Calu3 (cell line): ENCODE measurements around the gene COL4A2. TPM values are rescaled to one million over a fixed set of nuclear protein-coding genes. Genes with fewer than 3 reads are reported as not detected.

Experiments
- BruUV-seq: library from RNA; stranded (reverse); fragments of 400-500 nt; replicated peaks from 2 replicates; lab custom pipeline; 2021; lab: Mats Ljungman, UMichigan
- CTCF ChIA-PET: fragments of 300-600 bp; sonication (Branson Sonifier 250); formaldehyde crosslinking; loops from one replicate; lab custom pipeline; 2022; ENCODE audit warnings: antibody characterized with exemption; lab: Charles Lee
- DNase-seq: peaks from one replicate; pipeline ENCODE4 v3.0.0; 2022
- H3K27ac Mint-ChIP-seq: one replicate; pipeline ENCODE4 v1.8.0; 2022; ENCODE audit warnings: mixed read lengths; ENCODE audit not compliant: unreplicated experiment
- H3K27me3 Mint-ChIP-seq: one replicate; pipeline ENCODE4 v1.8.0; 2022; ENCODE audit warnings: mixed read lengths; ENCODE audit not compliant: unreplicated experiment
- H3K36me3 Mint-ChIP-seq: one replicate; pipeline ENCODE4 v1.8.0; 2022; ENCODE audit warnings: mild to moderate bottlenecking, moderate library complexity, mixed read lengths; ENCODE audit not compliant: insufficient read depth, unreplicated experiment
- H3K4me1 Mint-ChIP-seq: one replicate; pipeline ENCODE4 v1.8.0; 2022; ENCODE audit warnings: mild to moderate bottlenecking, low read depth, mixed read lengths; ENCODE audit not compliant: unreplicated experiment
- H3K4me3 Mint-ChIP-seq: one replicate; pipeline ENCODE4 v1.8.0; 2022; ENCODE audit warnings: mild to moderate bottlenecking, low read depth, moderate library complexity, mixed read lengths; ENCODE audit not compliant: unreplicated experiment
- H3K9me3 Mint-ChIP-seq: one replicate; pipeline ENCODE4 v1.8.0; 2022; ENCODE audit warnings: low read depth, mixed read lengths; ENCODE audit not compliant: unreplicated experiment
- intact Hi-C: fragments of 100-400 bp; cut with micrococcal nuclease; formaldehyde crosslinking; loops from one replicate; pipeline ENCODE4 v1.10.0; 2022; ENCODE audit not compliant: unreplicated experiment
- total RNA-seq: library from RNA; stranded (reverse); gene quantifications from 2 replicates; pipeline ENCODE4 v1.2.3, GENCODE V29; 2022
- TF ChIP-seq, protein P1 (sequence below): fragments of 200-600 bp; IDR thresholded peaks from one replicate; pipeline ENCODE4 v1.8.0; 2022; ENCODE audit warnings: antibody characterized with exemption; ENCODE audit not compliant: unreplicated experiment

The COL4A2 gene
- total RNA-seq, 1 experiment from 2014 or later: 0.42 TPM

DNA sequence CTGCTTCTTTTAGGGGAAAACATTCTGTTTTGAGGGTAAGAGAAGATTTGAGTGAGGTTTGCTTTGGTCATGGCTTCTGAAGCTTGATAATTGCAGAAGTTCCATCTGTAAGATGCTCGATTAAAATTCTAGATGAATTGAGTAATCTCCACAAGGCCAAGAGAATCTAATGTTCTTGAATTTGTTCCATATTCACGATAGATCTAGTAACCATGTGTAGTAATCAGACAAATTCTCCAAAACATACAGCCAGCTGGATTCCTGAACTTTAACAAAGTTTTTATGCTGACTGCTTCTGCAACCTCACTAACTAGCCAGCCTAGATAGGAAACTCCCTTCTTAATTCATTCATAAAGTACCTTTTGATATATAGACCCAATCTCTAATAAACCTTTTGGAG lies 92.7 kb downstream of the COL4A2 start:
- BruUV-seq: no TSS peak
- intact Hi-C loops: no loop called here
- Mint-ChIP-seq H3K27ac (no peak overlapping the region), H3K27me3 (no peaks in the 10 kb centered on the region), H3K36me3 (peaks cover 5% of the 10 kb centered on the region), H3K9me3 (no peaks in the 10 kb centered on the region), H3K4me1 (peaks cover 7% of the 10 kb centered on the region), H3K4me3 (no peak overlapping the region)
- no peak for DNase-seq
- TF ChIP-seq, protein P1, sequence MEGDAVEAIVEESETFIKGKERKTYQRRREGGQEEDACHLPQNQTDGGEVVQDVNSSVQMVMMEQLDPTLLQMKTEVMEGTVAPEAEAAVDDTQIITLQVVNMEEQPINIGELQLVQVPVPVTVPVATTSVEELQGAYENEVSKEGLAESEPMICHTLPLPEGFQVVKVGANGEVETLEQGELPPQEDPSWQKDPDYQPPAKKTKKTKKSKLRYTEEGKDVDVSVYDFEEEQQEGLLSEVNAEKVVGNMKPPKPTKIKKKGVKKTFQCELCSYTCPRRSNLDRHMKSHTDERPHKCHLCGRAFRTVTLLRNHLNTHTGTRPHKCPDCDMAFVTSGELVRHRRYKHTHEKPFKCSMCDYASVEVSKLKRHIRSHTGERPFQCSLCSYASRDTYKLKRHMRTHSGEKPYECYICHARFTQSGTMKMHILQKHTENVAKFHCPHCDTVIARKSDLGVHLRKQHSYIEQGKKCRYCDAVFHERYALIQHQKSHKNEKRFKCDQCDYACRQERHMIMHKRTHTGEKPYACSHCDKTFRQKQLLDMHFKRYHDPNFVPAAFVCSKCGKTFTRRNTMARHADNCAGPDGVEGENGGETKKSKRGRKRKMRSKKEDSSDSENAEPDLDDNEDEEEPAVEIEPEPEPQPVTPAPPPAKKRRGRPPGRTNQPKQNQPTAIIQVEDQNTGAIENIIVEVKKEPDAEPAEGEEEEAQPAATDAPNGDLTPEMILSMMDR: no peak
- CTCF ChIA-PET: no interaction called here

DNA sequence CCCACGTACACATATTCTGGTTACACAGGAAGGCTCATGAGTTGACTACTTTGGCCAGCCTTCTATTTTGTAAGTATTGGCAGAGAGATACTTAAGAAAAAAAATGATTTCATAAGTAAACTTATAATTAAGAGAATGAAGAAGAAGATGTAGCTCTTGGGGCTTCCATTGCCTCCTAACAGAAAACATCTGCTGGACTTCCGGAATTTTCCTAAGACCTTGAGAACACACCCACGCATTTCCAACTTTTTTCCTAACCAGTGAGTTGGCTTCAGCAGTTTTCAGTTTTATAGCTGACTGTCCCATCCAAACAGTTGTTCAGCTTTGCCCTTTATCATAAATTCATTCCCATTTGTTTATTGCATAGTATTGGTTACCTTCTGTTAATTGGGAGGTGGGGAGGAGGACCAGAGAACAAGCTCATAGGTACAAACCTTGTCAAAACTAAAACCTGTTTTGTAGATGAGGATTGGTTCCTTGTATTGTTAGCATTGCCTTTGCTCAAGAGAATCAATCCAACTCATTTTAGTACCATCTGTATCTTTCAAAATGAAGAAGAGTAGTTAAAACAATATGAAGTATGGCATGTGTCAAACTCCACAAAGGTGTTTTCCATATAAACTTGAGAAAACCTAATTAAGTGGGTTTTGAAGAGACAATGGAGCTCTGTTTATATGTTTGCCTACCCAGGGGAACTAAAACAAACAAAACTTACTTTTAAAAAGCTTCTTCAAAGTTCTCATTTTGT lies 93.9 kb downstream of the COL4A2 start:
- no TSS peak for BruUV-seq
- Mint-ChIP-seq H3K27me3 (no peaks in the 10 kb centered on the region), H3K9me3 (no peaks in the 10 kb centered on the region), H3K4me3 (no peak overlapping the region), H3K4me1 (peaks cover 7% of the 10 kb centered on the region), H3K36me3 (peaks cover 5% of the 10 kb centered on the region), H3K27ac (no peak overlapping the region)
- DNase-seq: no peak
- TF ChIP-seq, protein P1: no peak
- CTCF ChIA-PET: no interaction called here
- intact Hi-C loops: no loop called here

DNA sequence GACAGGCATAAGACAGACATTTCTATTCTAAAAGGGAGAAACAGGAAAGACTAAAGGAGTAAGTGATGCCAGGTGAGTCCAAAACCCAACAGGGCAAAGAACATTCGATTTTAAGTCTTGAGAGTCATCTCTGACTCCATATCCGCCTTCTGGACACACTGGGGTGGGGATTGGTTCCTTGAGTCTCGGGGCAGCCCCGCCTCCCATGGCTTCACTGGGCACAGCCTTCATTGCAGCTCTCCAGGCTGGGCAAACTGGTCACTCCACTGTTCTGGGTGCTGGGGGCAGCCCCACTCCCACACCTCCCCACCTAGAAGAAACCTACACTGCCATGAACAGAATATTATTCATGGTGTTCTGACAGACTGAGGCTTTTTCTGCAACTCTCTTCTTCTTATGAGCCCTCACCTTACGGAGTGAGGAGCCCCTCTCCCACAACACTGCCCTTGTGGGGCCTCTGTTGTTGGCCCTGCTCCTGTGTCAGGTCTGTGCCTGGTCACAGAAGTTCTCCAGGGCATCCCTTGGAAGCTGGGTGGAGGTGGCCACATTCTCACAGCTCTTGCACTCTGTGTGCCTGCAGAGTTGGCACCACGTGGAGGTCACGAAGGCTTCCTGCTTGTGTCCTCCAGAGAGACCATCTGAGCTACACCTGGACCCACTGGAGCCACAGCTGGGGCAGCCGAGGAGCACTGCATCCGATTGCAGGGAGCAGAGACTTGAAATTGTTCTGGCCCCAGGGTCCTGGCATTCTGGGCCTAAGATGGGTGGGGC lies 95.4 kb downstream of the COL4A2 start:
- intact Hi-C loops: no loop called here
- CTCF ChIA-PET: no interaction called here
- Mint-ChIP-seq H3K9me3 (no peaks in the 10 kb centered on the region), H3K4me3 (no peak overlapping the region), H3K4me1 (peaks cover 13% of the 10 kb centered on the region), H3K27me3 (no peaks in the 10 kb centered on the region), H3K36me3 (peaks cover under 1% of the 10 kb centered on the region), H3K27ac (no peak overlapping the region)
- no peak for DNase-seq
- TF ChIP-seq, protein P1: no peak
- no TSS peak for BruUV-seq

DNA sequence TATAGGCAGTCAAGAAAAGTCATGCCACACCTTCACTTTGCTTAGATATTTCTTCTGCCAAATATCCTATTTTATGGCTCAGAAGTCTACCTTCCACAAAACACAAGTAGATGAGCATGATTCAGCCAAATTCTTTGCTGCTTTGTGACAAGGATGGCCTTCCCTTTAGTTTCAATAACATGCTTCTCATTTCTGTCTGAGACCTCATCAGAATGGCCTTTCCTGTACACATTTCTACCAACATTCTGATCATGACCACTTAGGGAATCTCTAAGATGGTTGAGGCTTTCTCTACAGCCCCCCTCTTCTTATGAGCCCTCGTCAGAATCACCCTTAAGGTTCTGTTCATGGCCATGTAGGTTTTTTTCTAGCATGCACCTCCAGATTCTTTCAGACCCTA lies 96.2 kb downstream of the COL4A2 start:
- BruUV-seq: no TSS peak
- Mint-ChIP-seq H3K4me1 (peaks cover 18% of the 10 kb centered on the region), H3K27ac (no peak overlapping the region), H3K9me3 (no peaks in the 10 kb centered on the region), H3K36me3 (no peaks in the 10 kb centered on the region), H3K27me3 (no peaks in the 10 kb centered on the region), H3K4me3 (no peak overlapping the region)
- intact Hi-C loops: no loop called here
- DNase-seq: no peak
- TF ChIP-seq, protein P1: no peak
- CTCF ChIA-PET: no interaction called here
